ENCODE measurements around the gene SOX1. TPM values are rescaled to one million over a fixed set of nuclear protein-coding genes. Genes with fewer than 3 reads are reported as not detected.
A peak's percentile ranks its signal among the peaks of the same experiment; 100 is the strongest.

SOX1 gene
- 0.51 and 0.57 TPM in 2 replicates for total RNA-seq
- long read RNA-seq, partial matches to known transcripts: 0 of 1 reads
- long read RNA-seq, other reads (novel, unspliced or antisense): 1 of 1 reads

GRCh38 chr13:112067116-112067741, at the start of gene SOX1:
SOX1 (plus strand) TSS chr13:112067149; CDS start chr13:112067659, 510 bp downstream.
- DNase-seq (ENCODE audit: low spot score, unreplicated experiment): no peak
- Mint-ChIP-seq H3K27ac (peak within 1 kb of the TSS; percentile 66), H3K9me3 (ENCODE audit: low read depth) (no peaks in the 10 kb centered on the region), H3K36me3 (ENCODE audit: insufficient read depth) (no peaks in the 10 kb centered on the region), H3K4me3 (ENCODE audit: low read depth) (peak within 1 kb of the TSS; percentile 62), H3K4me1 (ENCODE audit: low read depth) (peaks cover 1% of the 10 kb centered on the region), H3K27me3 (peaks cover 74% of the 10 kb centered on the region)
- no peak for TF ChIP-seq CTCF (IDR thresholded peaks at IDR 0.05; ENCODE audit: unreplicated experiment)

- Mint-ChIP-seq H3K36me3 (ENCODE audit: insufficient read depth) (no peaks in the 10 kb centered on the region), H3K4me1 (ENCODE audit: low read depth) (no peaks in the 10 kb centered on the region), H3K9me3 (ENCODE audit: low read depth) (peaks cover 5% of the 10 kb centered on the region), H3K27me3 (peaks cover 52% of the 10 kb centered on the region), H3K27ac (no peak overlapping the region), H3K4me3 (ENCODE audit: low read depth) (no peak overlapping the region)
- DNase-seq (ENCODE audit: low spot score, unreplicated experiment): no peak
- no peak for TF ChIP-seq CTCF (IDR thresholded peaks at IDR 0.05; ENCODE audit: unreplicated experiment)
These were observed 42.4 kb upstream of the SOX1 start for GRCh38 chr13:112024577-112024976.

GRCh38 chr13:112027250-112027649, 39.7 kb upstream of the SOX1 start:
- peaks cover 62% of the 10 kb centered on the region for H3K27me3 Mint-ChIP-seq
- H3K27ac Mint-ChIP-seq: no peak overlapping the region
- no peak overlapping the region for H3K4me3 Mint-ChIP-seq (ENCODE audit: low read depth)
- H3K4me1 Mint-ChIP-seq (ENCODE audit: low read depth): no peaks in the 10 kb centered on the region
- no peaks in the 10 kb centered on the region for H3K36me3 Mint-ChIP-seq (ENCODE audit: insufficient read depth)
- no peak for TF ChIP-seq CTCF (IDR thresholded peaks at IDR 0.05; ENCODE audit: unreplicated experiment)
- DNase-seq (ENCODE audit: low spot score, unreplicated experiment): no peak
- no peaks in the 10 kb centered on the region for H3K9me3 Mint-ChIP-seq (ENCODE audit: low read depth)

- no peak overlapping the region for H3K4me3 Mint-ChIP-seq (ENCODE audit: low read depth)
- DNase-seq (ENCODE audit: low spot score, unreplicated experiment): no peak
- no peak for TF ChIP-seq CTCF (IDR thresholded peaks at IDR 0.05; ENCODE audit: unreplicated experiment)
- no peak overlapping the region for H3K27ac Mint-ChIP-seq
- no peaks in the 10 kb centered on the region for H3K4me1 Mint-ChIP-seq (ENCODE audit: low read depth)
- H3K36me3 Mint-ChIP-seq (ENCODE audit: insufficient read depth): no peaks in the 10 kb centered on the region
- peaks cover 67% of the 10 kb centered on the region for H3K27me3 Mint-ChIP-seq
- no peaks in the 10 kb centered on the region for H3K9me3 Mint-ChIP-seq (ENCODE audit: low read depth)
These were observed 38.5 kb upstream of the SOX1 start for GRCh38 chr13:112028481-112028880.

GRCh38 chr13:112029143-112029542, 37.8 kb upstream of the SOX1 start:
- no peak for DNase-seq (ENCODE audit: low spot score, unreplicated experiment)
- peaks cover 70% of the 10 kb centered on the region for H3K27me3 Mint-ChIP-seq
- no peaks in the 10 kb centered on the region for H3K4me1 Mint-ChIP-seq (ENCODE audit: low read depth)
- H3K36me3 Mint-ChIP-seq (ENCODE audit: insufficient read depth): no peaks in the 10 kb centered on the region
- TF ChIP-seq CTCF (IDR thresholded peaks at IDR 0.05; ENCODE audit: unreplicated experiment): no peak
- H3K9me3 Mint-ChIP-seq (ENCODE audit: low read depth): no peaks in the 10 kb centered on the region
- H3K27ac Mint-ChIP-seq: no peak overlapping the region
- H3K4me3 Mint-ChIP-seq (ENCODE audit: low read depth): no peak overlapping the region

All from progenitor cell of endocrine pancreas (in vitro differentiated cells).